GM23338 (cell line): ENCODE measurements around the gene SLC12A3. TPM values are rescaled to one million over a fixed set of nuclear protein-coding genes. Genes with fewer than 3 reads are reported as not detected.

Experiments used
- ATAC-seq: fragments of 200-7000 bp; cut with Tn5 transposase; 3 replicates; pipeline ENCODE4 v1.9.1; 2020
- DNase-seq: peaks from one replicate; pipeline ENCODE4 v3.0.0-alpha.2; 2015; ENCODE audit warnings: low spot score
- H2AFZ ChIP-seq: fragments of 200-600 bp; sonication (generic); 2 replicates; pipeline ENCODE4 v1.8.0; 2016; ENCODE audit warnings: antibody characterized with exemption, mild to moderate bottlenecking, moderate library complexity
- H3F3A ChIP-seq: fragments of 200-600 bp; sonication (generic); replicated peaks from 2 replicates; pipeline ENCODE4 v1.8.0; 2017; ENCODE audit warnings: antibody characterized with exemption, mixed run types, low read depth
- H3K27ac ChIP-seq: fragments of 200-600 bp; sonication (generic); 2 replicates; pipeline ENCODE4 v1.6.1; 2016; ENCODE audit warnings: low read depth
- H3K27me3 ChIP-seq: fragments of 200-600 bp; sonication (generic); 2 replicates; pipeline ENCODE4 v1.8.0; 2016; ENCODE audit warnings: mild to moderate bottlenecking, mixed run types, moderate library complexity; ENCODE audit not compliant: insufficient read depth
- H3K36me3 ChIP-seq: fragments of 200-600 bp; sonication (generic); 2 replicates; pipeline ENCODE4 v1.8.0; 2016; ENCODE audit warnings: mild to moderate bottlenecking; ENCODE audit not compliant: insufficient read depth
- H3K4me1 ChIP-seq: fragments of 200-600 bp; sonication (generic); 2 replicates; pipeline ENCODE4 v1.8.0; 2016; ENCODE audit warnings: mild to moderate bottlenecking, moderate library complexity; ENCODE audit not compliant: insufficient read depth
- H3K4me2 ChIP-seq: fragments of 200-600 bp; sonication (generic); 2 replicates; pipeline ENCODE4 v1.7.1; 2017; ENCODE audit warnings: mixed run types
- H3K4me3 ChIP-seq: fragments of 200-600 bp; sonication (generic); 2 replicates; pipeline ENCODE4 v1.6.1; 2016; ENCODE audit warnings: mixed run types
- H3K79me2 ChIP-seq: fragments of 200-600 bp; sonication (generic); replicated peaks from 2 replicates; pipeline ENCODE4 v1.8.0; 2017; ENCODE audit warnings: mild to moderate bottlenecking; ENCODE audit not compliant: insufficient read depth
- H3K9me2 ChIP-seq: fragments of 200-600 bp; sonication (generic); 2 replicates; pipeline ENCODE4 v1.8.0; 2017; ENCODE audit not compliant: insufficient read depth
- H4K20me1 ChIP-seq: fragments of 200-600 bp; sonication (generic); replicated peaks from 2 replicates; pipeline ENCODE4 v1.8.0; 2017; ENCODE audit warnings: mild to moderate bottlenecking; ENCODE audit not compliant: insufficient read depth
- H3K27ac Mint-ChIP-seq: 2 replicates; pipeline ENCODE4 v1.8.0; 2020; ENCODE audit warnings: inconsistent platforms, mild to moderate bottlenecking, moderate library complexity, mixed read lengths
- H3K27me3 Mint-ChIP-seq: 3 replicates; pipeline ENCODE4 v1.8.0; 2022; ENCODE audit warnings: low read depth, mild to moderate bottlenecking, moderate library complexity, mixed read lengths, inconsistent platforms; ENCODE audit not compliant: insufficient read depth, poor library complexity
- H3K36me3 Mint-ChIP-seq: 3 replicates; pipeline ENCODE4 v1.8.0; 2021; ENCODE audit warnings: low read depth, mild to moderate bottlenecking, inconsistent platforms, moderate library complexity, mixed read lengths
- H3K4me1 Mint-ChIP-seq: 3 replicates; pipeline ENCODE4 v1.8.0; 2020; ENCODE audit warnings: mild to moderate bottlenecking, inconsistent platforms, mixed read lengths
- H3K4me3 Mint-ChIP-seq: 3 replicates; pipeline ENCODE4 v1.8.0; 2021; ENCODE audit warnings: moderate library complexity, mild to moderate bottlenecking, inconsistent platforms, mixed read lengths
- H3K9me3 Mint-ChIP-seq: 3 replicates; pipeline ENCODE4 v1.8.0; 2020; ENCODE audit warnings: moderate library complexity, mild to moderate bottlenecking, inconsistent platforms, mixed read lengths
- CTCF ChIP-seq, 2 experiments: fragments of 200-600 bp in 1 of 2; sonication (generic) in 1 of 2; conservative IDR thresholded peaks; 2 replicates each; pipeline versions ENCODE4 v1.5.1 to v1.6.1; 2016 to 2017; ENCODE audit warnings: antibody characterized with exemption in 2 of 2, low read depth in 2 of 2, mild to moderate bottlenecking in 2 of 2, moderate library complexity in 1 of 2
- ETS1 ChIP-seq: IDR thresholded peaks from 2 replicates; pipeline ENCODE4 v1.6.1; 2016; ENCODE audit warnings: antibody characterized with exemption
- EZH2 ChIP-seq: fragments of 200-600 bp; sonication (generic); IDR thresholded peaks from one replicate; pipeline ENCODE4 v1.8.0; 2017; ENCODE audit warnings: antibody characterized with exemption, mild to moderate bottlenecking, low read depth; ENCODE audit not compliant: unreplicated experiment
- EZH2phosphoT487 ChIP-seq: fragments of 200-600 bp; sonication (generic); IDR thresholded peaks from one replicate; pipeline ENCODE4 v1.8.1; 2018; ENCODE audit warnings: antibody characterized with exemption; ENCODE audit not compliant: unreplicated experiment
- NANOG ChIP-seq: IDR thresholded peaks from 2 replicates; pipeline ENCODE4 v1.6.1; 2016; ENCODE audit warnings: antibody characterized with exemption, borderline replicate concordance
- POLR2AphosphoS5 ChIP-seq: IDR thresholded peaks from 2 replicates; pipeline ENCODE4 v1.6.1; 2016; ENCODE audit warnings: antibody characterized with exemption, low read depth
- REST ChIP-seq: IDR thresholded peaks from one replicate; pipeline ENCODE4 v1.6.1; 2018; ENCODE audit warnings: antibody characterized with exemption; ENCODE audit not compliant: unreplicated experiment
- ZNF114 ChIP-seq: fragments of 250-450 bp; sonication (Bioruptor Pico); IDR thresholded peaks from 2 replicates; pipeline ENCODE4 v1.5.0; 2020; ENCODE audit warnings: mild to moderate bottlenecking, moderate library complexity
- ZNF462 ChIP-seq: fragments of 250-450 bp; sonication (Bioruptor Pico); IDR thresholded peaks from 2 replicates; pipeline ENCODE4 v1.5.0; 2020; ENCODE audit warnings: mild to moderate bottlenecking, moderate library complexity
- polyA plus RNA-seq: library from polyadenylated mRNA; unstranded; fragments of >200 nt; fragmentation: Nextera tagmentation; extraction: Ambion mirVana; gene quantifications from 2 replicates; pipeline ENCODE4 v1.2.1, GENCODE V29; 2016
- total RNA-seq: library from RNA; depleted of rRNA; stranded (reverse); fragments of >200 nt; shearing (Covaris generic); gene quantifications from 2 replicates; pipeline ENCODE4 v1.2.3, GENCODE V29; 2014

The SLC12A3 gene
- total and polyA plus RNA-seq, 2 experiments from 2014 or later: not detected

GRCh38 chr16:56817056-56817455 is 48.0 kb upstream of the SLC12A3 start:
- Histone ChIP-seq H3K27ac (no peak overlapping the region), H3K4me2 (no peak overlapping the region), H3K4me3 (no peak overlapping the region), H3K4me1 (no peaks in the 10 kb centered on the region), H4K20me1 (no peaks in the 10 kb centered on the region; the same call in 1 of the 2 replicates), H3K27me3 (no peaks in the 10 kb centered on the region), H3K79me2 (0 out of 2 replicates have a peak, but pooled peaks cover 16% of the 10 kb centered on the region), H2AFZ (no peak overlapping the region), H3K9me2 (no peaks in the 10 kb centered on the region), H3F3A (no peaks in the 10 kb centered on the region), H3K36me3 (0 out of 2 replicates have a peak, but pooled peaks cover 10% of the 10 kb centered on the region)
- no peak overlapping the region for H3K4me3 Mint-ChIP-seq
- H3K27me3 Mint-ChIP-seq: peaks cover 2% of the 10 kb centered on the region
- no peak overlapping the region for H3K27ac Mint-ChIP-seq
- TF ChIP-seq ZNF114 (no peak), REST (no peak), EZH2phosphoT487 (no peak), ETS1 (no peak), ZNF462 (CRISPR knock-in tag) (no peak), CTCF (conservative IDR thresholded peaks at IDR 0.05; ENCODE audit: low read depth in 2 of 2) (no peak), EZH2 (no peak), POLR2AphosphoS5 (no peak), NANOG (no peak)
- ATAC-seq: no peak
- H3K9me3 Mint-ChIP-seq: no peaks in the 10 kb centered on the region
- DNase-seq: no peak
- H3K4me1 Mint-ChIP-seq: 0 out of 3 replicates have a peak, but pooled peaks cover 2% of the 10 kb centered on the region
- peaks cover 11% of the 10 kb centered on the region for H3K36me3 Mint-ChIP-seq
